Measurements from ENCODE around the gene ELP6. TPM values are rescaled to one million over a fixed set of nuclear protein-coding genes. Genes with fewer than 3 reads are reported as not detected.

The ELP6 gene
- total and polyA plus RNA-seq, 9 of the 15 experiments (the other 6 are each of a cell fraction or from before 2014, with no cell fraction given), result 76.9 to 198 (median 83.3) TPM

- TF ChIP-seq TRIM25 (IDR thresholded peaks at IDR 0.05; ENCODE audit: borderline replicate concordance) (peak; percentile 50; the same call in 1 of the 2 replicates), SRSF7 (optimal IDR thresholded peaks at IDR 0.05; ENCODE audit: low read depth, low read length) (no peak), CTCF (IDR thresholded peaks at IDR 0.05 in 2 of 3, conservative IDR thresholded peaks at IDR 0.05 in 1 of 3; ENCODE audit: insufficient read depth in 2 of 3, low read depth in 1 of 3, low read length in 3 of 3) (0 out of 6 replicates have a peak, but pooled peaks of 1 of the 3 experiments have one; percentile 1), PHF20 (IDR thresholded peaks at IDR 0.05; ENCODE audit: partially characterized antibody) (peak; percentile 21), ZNF24 (IDR thresholded peaks at IDR 0.05) (no peak), ZNF3 (CRISPR knock-in tag; IDR thresholded peaks at IDR 0.05) (no peak), ZNF197 (CRISPR knock-in tag; IDR thresholded peaks at IDR 0.05; ENCODE audit: low read depth) (no peak), E2F3 (CRISPR knock-in tag; IDR thresholded peaks at IDR 0.05) (no peak), PHB2 (IDR thresholded peaks at IDR 0.05; ENCODE audit: low read depth) (peak; percentile 31; the same call in 1 of the 2 replicates), ZBTB33 (CRISPR knock-in tag; IDR thresholded peaks at IDR 0.05) (0 out of 2 replicates have a peak, but pooled peaks have one; percentile 33), ZNF592 (IDR thresholded peaks at IDR 0.05) (peak; percentile 49; the same call in 1 of the 2 replicates), NBN (IDR thresholded peaks at IDR 0.05; ENCODE audit: low read depth) (peak; percentile 85), SMARCA5 (IDR thresholded peaks at IDR 0.05) (no peak), DMBX1 (CRISPR knock-in tag; IDR thresholded peaks at IDR 0.05; ENCODE audit: borderline replicate concordance) (0 out of 2 replicates have a peak, but pooled peaks have one; percentile 18), MTA1 (IDR thresholded peaks at IDR 0.05; ENCODE audit: borderline replicate concordance) (peak; percentile 23; the same call in 1 of the 2 replicates), FOXK2 (conservative IDR thresholded peaks at IDR 0.05 in 1 of 2, IDR thresholded peaks at IDR 0.05 in 1 of 2; ENCODE audit: low read depth in 2 of 2) (peak in 1 of 2 experiments; percentile 50; a peak in 2 of 4 replicates), PREB (CRISPR knock-in tag; IDR thresholded peaks at IDR 0.05) (no peak), MIER1 (IDR thresholded peaks at IDR 0.05; ENCODE audit: low read depth) (0 out of 2 replicates have a peak, but pooled peaks have one; percentile 18)
These were observed 2.4 kb upstream of the ELP6 start (continued) for GRCh38 chr3:47515864-47516319.
